Mucosa of stomach (tissue), 1 donor: ENCODE measurements around the gene RAD21L1.
"Not testable (repeated sequence)": the region's sequence is repeated elsewhere in the genome, so short reads cannot be mapped to it uniquely, and the experiment has no call there.

Experiments
- H3K27me3 ChIP-seq: one replicate; pipeline ENCODE4 v1.7.0; 2013; ENCODE audit warnings: mild to moderate bottlenecking, low read length; ENCODE audit not compliant: control insufficient read depth, insufficient read depth
- H3K36me3 ChIP-seq: one replicate; pipeline ENCODE4 v1.7.0; 2013; ENCODE audit warnings: low read length; ENCODE audit not compliant: control insufficient read depth, insufficient read depth
- H3K4me1 ChIP-seq: one replicate; pipeline ENCODE4 v1.7.0; 2013; ENCODE audit warnings: mild to moderate bottlenecking, low read length; ENCODE audit not compliant: control insufficient read depth, insufficient read depth
- H3K4me3 ChIP-seq: one replicate; pipeline ENCODE4 v1.7.0; 2013; ENCODE audit warnings: low read length
- H3K9ac ChIP-seq: one replicate; pipeline ENCODE4 v1.7.0; 2013; ENCODE audit warnings: mild to moderate bottlenecking, low read length, moderate library complexity
- H3K9me3 ChIP-seq: one replicate; pipeline ENCODE4 v1.7.0; 2013; ENCODE audit warnings: mild to moderate bottlenecking, low read length, moderate library complexity; ENCODE audit not compliant: control insufficient read depth
- donor health status: Pancreatic carcinoma.

Gene RAD21L1

GRCh38 chr20:1242530-1242929 is 16.7 kb downstream of the RAD21L1 start:
- Histone ChIP-seq H3K4me3 (no peak overlapping the region), H3K4me1 (no peaks in the 10 kb centered on the region)

GRCh38 chr20:1245578-1245977 is 19.7 kb downstream of the RAD21L1 start:
- H3K36me3 ChIP-seq, result no peaks in the 10 kb centered on the region
- no peak overlapping the region for H3K4me3 ChIP-seq

More at GRCh38 chr20:1242530-1242929, 16.7 kb downstream of the RAD21L1 start:
- Histone ChIP-seq H3K9ac (no peak overlapping the region), H3K9me3 (no peaks in the 10 kb centered on the region), H3K36me3 (no peaks in the 10 kb centered on the region), H3K27me3 (peaks cover 4% of the 10 kb centered on the region)

GRCh38 chr20:1247689-1248088 is 21.8 kb downstream of the RAD21L1 start:
- Histone ChIP-seq H3K4me3 (no peak overlapping the region), H3K9me3 (no peaks in the 10 kb centered on the region), H3K4me1 (no peaks in the 10 kb centered on the region), H3K27me3 (no peaks in the 10 kb centered on the region), H3K36me3 (no peaks in the 10 kb centered on the region), H3K9ac (no peak overlapping the region)

More at GRCh38 chr20:1245578-1245977, 19.7 kb downstream of the RAD21L1 start:
- peaks cover 2% of the 10 kb centered on the region for H3K27me3 ChIP-seq
- H3K9ac ChIP-seq, result no peak overlapping the region
- H3K4me1 ChIP-seq, result no peaks in the 10 kb centered on the region
- H3K9me3 ChIP-seq, result no peaks in the 10 kb centered on the region

- H3K36me3 ChIP-seq, H3K9me3 ChIP-seq, H3K4me3 ChIP-seq, H3K4me1 ChIP-seq, H3K9ac ChIP-seq, H3K27me3 ChIP-seq: not testable (repeated sequence)
These were observed 24.4 kb downstream of the RAD21L1 start for GRCh38 chr20:1250282-1250681.

GRCh38 chr20:1252416-1252815 is 26.6 kb downstream of the RAD21L1 start:
- Histone ChIP-seq H3K27me3 (no peaks in the 10 kb centered on the region), H3K9ac (no peak overlapping the region), H3K4me1 (no peaks in the 10 kb centered on the region), H3K9me3 (no peaks in the 10 kb centered on the region), H3K4me3 (no peak overlapping the region), H3K36me3 (no peaks in the 10 kb centered on the region)

GRCh38 chr20:1254254-1254653 is 28.4 kb downstream of the RAD21L1 start:
- H3K27me3 ChIP-seq, result no peaks in the 10 kb centered on the region
- no peaks in the 10 kb centered on the region for H3K36me3 ChIP-seq
- H3K9me3 ChIP-seq, result no peaks in the 10 kb centered on the region
- no peak overlapping the region for H3K4me3 ChIP-seq
- H3K4me1 ChIP-seq, result no peaks in the 10 kb centered on the region
- no peak overlapping the region for H3K9ac ChIP-seq

- no peaks in the 10 kb centered on the region for H3K9me3 ChIP-seq
- no peak overlapping the region for H3K9ac ChIP-seq
These were observed 29.8 kb downstream of the RAD21L1 start for GRCh38 chr20:1255675-1256074.

GRCh38 chr20:1263853-1264252 is 38.0 kb downstream of the RAD21L1 start:
- Histone ChIP-seq H3K9ac (no peak overlapping the region), H3K9me3 (no peaks in the 10 kb centered on the region), H3K36me3 (no peaks in the 10 kb centered on the region), H3K4me1 (peaks cover 23% of the 10 kb centered on the region), H3K4me3 (no peak overlapping the region), H3K27me3 (no peaks in the 10 kb centered on the region)

More at GRCh38 chr20:1255675-1256074, 29.8 kb downstream of the RAD21L1 start:
- H3K36me3 ChIP-seq, result no peaks in the 10 kb centered on the region
- H3K27me3 ChIP-seq, result no peaks in the 10 kb centered on the region
- H3K4me1 ChIP-seq, result no peaks in the 10 kb centered on the region
- H3K4me3 ChIP-seq, result no peak overlapping the region

GRCh38 chr20:1264727-1265126 is 38.9 kb downstream of the RAD21L1 start:
- H3K9me3 ChIP-seq, result no peaks in the 10 kb centered on the region
- H3K9ac ChIP-seq, result no peak overlapping the region
- H3K4me3 ChIP-seq, result no peak overlapping the region
- H3K27me3 ChIP-seq, result no peaks in the 10 kb centered on the region
- no peaks in the 10 kb centered on the region for H3K36me3 ChIP-seq
- H3K4me1 ChIP-seq, result peaks cover 23% of the 10 kb centered on the region

GRCh38 chr20:1265226-1265915 is 39.5 kb downstream of the RAD21L1 start:
- H3K27me3 ChIP-seq, result no peaks in the 10 kb centered on the region
- H3K36me3 ChIP-seq, result no peaks in the 10 kb centered on the region
- peaks cover 23% of the 10 kb centered on the region for H3K4me1 ChIP-seq
- no peak overlapping the region for H3K4me3 ChIP-seq
- peak overlapping the region; percentile 55 for H3K9ac ChIP-seq
- H3K9me3 ChIP-seq, result no peaks in the 10 kb centered on the region

GRCh38 chr20:1265916-1266166 is 40.0 kb downstream of the RAD21L1 start:
- H3K36me3 ChIP-seq, result no peaks in the 10 kb centered on the region
- no peaks in the 10 kb centered on the region for H3K27me3 ChIP-seq
- no peak overlapping the region for H3K4me3 ChIP-seq
- H3K4me1 ChIP-seq, result peaks cover 23% of the 10 kb centered on the region
- no peaks in the 10 kb centered on the region for H3K9me3 ChIP-seq
- H3K9ac ChIP-seq, result peak overlapping the region; percentile 55

GRCh38 chr20:1266167-1266973 is 40.5 kb downstream of the RAD21L1 start, which contains the start of gene SNPH:
TSS of gene SNPH (plus strand) at chr20:1266294. CDS start at chr20:1296240, 29,946 bp downstream.
- H3K36me3 ChIP-seq, result no peaks in the 10 kb centered on the region
- peak within 1 kb of the TSS; percentile 33 for H3K4me3 ChIP-seq
- peaks cover 23% of the 10 kb centered on the region for H3K4me1 ChIP-seq
- H3K9me3 ChIP-seq, result no peaks in the 10 kb centered on the region
- peak within 1 kb of the TSS; percentile 55 for H3K9ac ChIP-seq
- H3K27me3 ChIP-seq, result no peaks in the 10 kb centered on the region
